Ovary (tissue), 3 donors: ENCODE measurements around the gene EYS.

ENCODE experiments used
- EP300 ChIP-seq: sonication (generic); formaldehyde crosslinking; IDR thresholded peaks from one replicate; pipeline ENCODE4 v1.6.1; 2017; ENCODE audit warnings: antibody characterized with exemption
- POLR2A ChIP-seq: fragments of 450-650 bp; IDR thresholded peaks from one replicate; pipeline ENCODE4 v1.6.1; 2017; ENCODE audit warnings: antibody characterized with exemption, mild to moderate bottlenecking, moderate library complexity
- TF ChIP-seq, protein P1 (sequence below), 3 donors: fragments of 450-650 bp in 2 of 3; fragments of 200-600 bp in 1 of 3; IDR thresholded peaks; one replicate each; pipeline versions ENCODE4 v1.5.1 to v1.8.0; 2016 to 2022; ENCODE audit warnings: antibody characterized with exemption in 3 of 3, mild to moderate bottlenecking in 1 of 3
- donor health status: DM: no; HTN: no; CAD: no.

DNA sequence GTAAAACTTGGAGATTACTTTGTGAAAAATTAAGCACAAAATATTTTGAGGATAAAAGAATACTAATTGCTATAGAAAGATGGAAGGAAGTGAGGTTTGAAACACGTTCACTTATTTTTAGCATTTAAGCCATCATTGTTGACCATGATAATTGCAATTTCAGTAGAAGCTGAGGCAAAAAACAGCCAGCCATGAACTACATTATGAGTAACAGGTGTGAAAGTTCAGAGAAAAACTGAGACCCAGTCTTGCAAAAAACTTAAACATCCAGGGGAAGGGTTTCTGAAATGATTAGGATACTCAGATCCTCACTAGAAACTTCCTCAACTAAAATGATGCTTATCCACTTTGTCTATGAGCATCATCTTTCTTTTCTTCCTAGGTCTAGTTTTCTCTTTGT lies 1452.0 kb downstream of the EYS start:
- TF ChIP-seq POLR2A: no peak
- TF ChIP-seq, protein P1, sequence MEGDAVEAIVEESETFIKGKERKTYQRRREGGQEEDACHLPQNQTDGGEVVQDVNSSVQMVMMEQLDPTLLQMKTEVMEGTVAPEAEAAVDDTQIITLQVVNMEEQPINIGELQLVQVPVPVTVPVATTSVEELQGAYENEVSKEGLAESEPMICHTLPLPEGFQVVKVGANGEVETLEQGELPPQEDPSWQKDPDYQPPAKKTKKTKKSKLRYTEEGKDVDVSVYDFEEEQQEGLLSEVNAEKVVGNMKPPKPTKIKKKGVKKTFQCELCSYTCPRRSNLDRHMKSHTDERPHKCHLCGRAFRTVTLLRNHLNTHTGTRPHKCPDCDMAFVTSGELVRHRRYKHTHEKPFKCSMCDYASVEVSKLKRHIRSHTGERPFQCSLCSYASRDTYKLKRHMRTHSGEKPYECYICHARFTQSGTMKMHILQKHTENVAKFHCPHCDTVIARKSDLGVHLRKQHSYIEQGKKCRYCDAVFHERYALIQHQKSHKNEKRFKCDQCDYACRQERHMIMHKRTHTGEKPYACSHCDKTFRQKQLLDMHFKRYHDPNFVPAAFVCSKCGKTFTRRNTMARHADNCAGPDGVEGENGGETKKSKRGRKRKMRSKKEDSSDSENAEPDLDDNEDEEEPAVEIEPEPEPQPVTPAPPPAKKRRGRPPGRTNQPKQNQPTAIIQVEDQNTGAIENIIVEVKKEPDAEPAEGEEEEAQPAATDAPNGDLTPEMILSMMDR (IDR thresholded peaks at IDR 0.05): no peak
- no peak for TF ChIP-seq EP300
